ENCODE measurements around the gene ANKRD55. TPM values are rescaled to one million over a fixed set of nuclear protein-coding genes. Genes with fewer than 3 reads are reported as not detected.

Gene ANKRD55
- total RNA-seq, 4 donors from 2014 or later, result 0.09 TPM; not detected in 3

- TF ChIP-seq CTCF (IDR thresholded peaks at IDR 0.05) (no peak), POLR2A (IDR thresholded peaks at IDR 0.05) (no peak)
- H3K27me3 ChIP-seq, result no peaks in the 10 kb centered on the region
- no peaks in the 10 kb centered on the region for H3K36me3 ChIP-seq
- 50 to 79% methylated on average over 2 to 3 of the region's 3 CpGs for WGBS, 2 donors
- no peaks in the 10 kb centered on the region for H3K9me3 ChIP-seq
- peaks cover 0 to 18% (median 12%) of the 10 kb centered on the region in 3 donors for H3K4me1 ChIP-seq
- no peak overlapping the region for H3K4me3 ChIP-seq
- H3K27ac ChIP-seq, result no peak overlapping the region
- intact Hi-C loops (cut with DNase I), result no loop called here
- no peak for DNase-seq
These were observed 177.3 kb downstream of the ANKRD55 start for GRCh38 chr5:56055859-56056258.

GRCh38 chr5:56055287-56055686 lies 177.8 kb downstream of the ANKRD55 start:
- intact Hi-C loops (cut with DNase I), result no loop called here
- DNase-seq, result no peak
- WGBS, 2 donors, result 70 to 75% methylated on average over 1 of the region's 1 CpG
- no peaks in the 10 kb centered on the region for H3K36me3 ChIP-seq
- H3K27ac ChIP-seq, result no peak overlapping the region
- TF ChIP-seq POLR2A (IDR thresholded peaks at IDR 0.05), result no peak
- no peak for TF ChIP-seq CTCF (IDR thresholded peaks at IDR 0.05)
- no peaks in the 10 kb centered on the region for H3K9me3 ChIP-seq
- no peak overlapping the region for H3K4me3 ChIP-seq
- H3K4me1 ChIP-seq, result peaks cover 0 to 24% (median 18%) of the 10 kb centered on the region in 3 donors
- no peaks in the 10 kb centered on the region for H3K27me3 ChIP-seq

GRCh38 chr5:56054666-56055065 lies 178.5 kb downstream of the ANKRD55 start:
- Histone ChIP-seq H3K36me3 (no peaks in the 10 kb centered on the region), H3K4me3 (no peak overlapping the region), H3K4me1 (peaks cover 0 to 30% (median 21%) of the 10 kb centered on the region in 3 donors), H3K27ac (no peak overlapping the region), H3K27me3 (no peaks in the 10 kb centered on the region), H3K9me3 (no peaks in the 10 kb centered on the region)
- DNase-seq, result no peak
- 90 to 100% methylated on average over 1 to 2 of the region's 2 CpGs for WGBS, 2 donors
- no peak for TF ChIP-seq CTCF (IDR thresholded peaks at IDR 0.05)
- TF ChIP-seq POLR2A (IDR thresholded peaks at IDR 0.05), result no peak
- intact Hi-C loops (cut with DNase I), result no loop called here

GRCh38 chr5:56053363-56053762 lies 179.8 kb downstream of the ANKRD55 start:
- H3K9me3 ChIP-seq, result no peaks in the 10 kb centered on the region
- DNase-seq, result no peak
- intact Hi-C loops (cut with DNase I), result no loop called here
- no peaks in the 10 kb centered on the region for H3K27me3 ChIP-seq
- TF ChIP-seq POLR2A (IDR thresholded peaks at IDR 0.05), result no peak
- no peak for TF ChIP-seq CTCF (IDR thresholded peaks at IDR 0.05)
- WGBS, 2 donors, result 89 to 96% methylated on average over 3 to 4 of the region's 4 CpGs
- H3K27ac ChIP-seq, result no peak overlapping the region
- H3K4me3 ChIP-seq, result no peak overlapping the region
- H3K36me3 ChIP-seq, result no peaks in the 10 kb centered on the region
- H3K4me1 ChIP-seq, result peaks cover 0 to 25% (median 15%) of the 10 kb centered on the region in 3 donors

GRCh38 chr5:56052735-56053134 lies 180.4 kb downstream of the ANKRD55 start:
- Histone ChIP-seq H3K4me1 (peaks cover 0 to 18% (median 9%) of the 10 kb centered on the region in 3 donors), H3K27me3 (no peaks in the 10 kb centered on the region), H3K36me3 (no peaks in the 10 kb centered on the region), H3K4me3 (no peak overlapping the region), H3K9me3 (no peaks in the 10 kb centered on the region), H3K27ac (no peak overlapping the region)
- 79 to 100% methylated on average over 1 of the region's 1 CpG for WGBS, 2 donors
- intact Hi-C loops (cut with DNase I), result no loop called here
- no peak for DNase-seq
- TF ChIP-seq CTCF (IDR thresholded peaks at IDR 0.05), result no peak
